Astrocyte of the spinal cord (primary cell): ENCODE results near the gene FGFR3.
A peak's percentile ranks its signal among the peaks of the same experiment; 100 is the strongest.

Experiments used
- DNase-seq: peaks from one replicate; pipeline ENCODE4 v3.0.0; 2011; ENCODE audit warnings: low read depth, low spot score
- H3K4me3 ChIP-seq: 2 replicates; pipeline ENCODE4 v1.5.1; 2011; ENCODE audit warnings: low read depth, mild to moderate bottlenecking, low read length, moderate library complexity
- CTCF ChIP-seq: IDR thresholded peaks from 2 replicates; pipeline ENCODE4 v1.5.1; 2012; ENCODE audit warnings: low read depth, mild to moderate bottlenecking, low read length, inconsistent platforms
- in situ Hi-C: cut with HindIII; loops from 2 replicates; pipeline ENCODE4 v1.10.0; 2017; ENCODE audit warnings: low sequenced_read_pairs

Gene FGFR3

GRCh38 chr4:1846580-1846979 is 53.5 kb downstream of the FGFR3 start:
- no peak for DNase-seq
- TF ChIP-seq CTCF: no peak
- H3K4me3 ChIP-seq: no peak overlapping the region
- in situ Hi-C loops: no loop called here

GRCh38 chr4:1850276-1850675 is 57.2 kb downstream of the FGFR3 start:
- DNase-seq: no peak
- in situ Hi-C loops: no loop called here
- no peak for TF ChIP-seq CTCF
- no peak overlapping the region for H3K4me3 ChIP-seq

DNA sequence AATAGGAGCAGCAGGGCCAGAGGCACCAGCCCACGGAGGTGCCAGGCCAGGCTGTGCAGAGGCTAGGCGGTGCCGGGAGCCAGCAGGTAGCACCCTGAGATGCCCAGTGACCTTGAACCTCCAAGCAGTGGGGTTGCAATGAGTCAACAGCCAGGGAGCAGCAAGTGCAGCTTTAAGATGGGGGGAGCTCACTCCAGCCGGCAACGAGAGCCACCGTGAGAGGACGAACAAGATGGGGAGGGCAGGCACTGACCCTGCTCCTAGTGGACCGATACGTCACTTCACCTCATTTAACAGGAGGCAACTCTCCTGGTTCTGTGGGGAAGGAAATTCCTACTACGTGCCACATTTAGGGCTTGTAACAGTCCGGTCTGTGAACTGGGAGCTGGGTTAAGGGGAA is 58.1 kb downstream of the FGFR3 start:
- DNase-seq: no peak
- in situ Hi-C loops: no loop called here
- H3K4me3 ChIP-seq: no peak overlapping the region
- TF ChIP-seq CTCF: no peak

DNA sequence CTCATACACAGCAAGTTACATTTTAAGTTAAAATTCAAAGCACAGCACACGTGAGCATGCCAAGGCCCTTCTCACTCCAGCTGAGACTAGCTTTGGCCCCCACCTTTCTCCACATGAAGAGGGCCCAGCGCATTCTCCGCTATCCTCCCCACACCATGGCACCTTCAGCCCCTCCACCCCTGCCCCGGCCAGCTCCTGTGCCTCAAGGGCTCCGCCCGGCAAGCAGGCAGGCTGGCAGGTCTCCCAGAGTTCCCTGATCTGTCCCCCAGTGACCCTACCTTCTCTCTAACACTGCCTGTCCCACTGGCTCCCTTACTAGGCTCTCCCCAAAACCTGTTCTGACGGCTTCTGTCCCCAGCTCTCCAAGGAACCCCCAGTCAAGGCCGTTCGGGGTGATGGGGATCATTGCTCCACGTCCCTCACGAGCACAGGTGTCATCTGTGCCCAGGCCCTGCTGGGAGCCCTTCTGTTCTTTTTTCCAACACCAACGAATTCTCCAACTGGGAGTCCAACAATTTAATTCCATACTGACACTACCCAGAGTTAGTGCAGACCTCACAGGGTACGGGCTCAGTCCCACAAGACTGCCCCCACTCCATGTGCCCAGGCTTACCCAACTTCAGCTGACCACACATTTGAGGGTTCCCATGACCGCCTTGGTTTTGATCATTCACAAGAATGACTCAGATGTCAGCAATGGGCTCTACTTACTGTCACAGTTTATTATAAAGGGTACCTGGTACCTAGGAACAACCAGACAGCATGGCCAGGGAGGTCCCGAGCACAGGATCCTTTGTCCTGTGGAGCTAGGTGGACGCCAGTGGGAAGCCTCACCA is 58.7 kb downstream of the FGFR3 start:
- in situ Hi-C loops: no loop called here
- DNase-seq: no peak
- TF ChIP-seq CTCF: no peak
- no peak overlapping the region for H3K4me3 ChIP-seq

DNA sequence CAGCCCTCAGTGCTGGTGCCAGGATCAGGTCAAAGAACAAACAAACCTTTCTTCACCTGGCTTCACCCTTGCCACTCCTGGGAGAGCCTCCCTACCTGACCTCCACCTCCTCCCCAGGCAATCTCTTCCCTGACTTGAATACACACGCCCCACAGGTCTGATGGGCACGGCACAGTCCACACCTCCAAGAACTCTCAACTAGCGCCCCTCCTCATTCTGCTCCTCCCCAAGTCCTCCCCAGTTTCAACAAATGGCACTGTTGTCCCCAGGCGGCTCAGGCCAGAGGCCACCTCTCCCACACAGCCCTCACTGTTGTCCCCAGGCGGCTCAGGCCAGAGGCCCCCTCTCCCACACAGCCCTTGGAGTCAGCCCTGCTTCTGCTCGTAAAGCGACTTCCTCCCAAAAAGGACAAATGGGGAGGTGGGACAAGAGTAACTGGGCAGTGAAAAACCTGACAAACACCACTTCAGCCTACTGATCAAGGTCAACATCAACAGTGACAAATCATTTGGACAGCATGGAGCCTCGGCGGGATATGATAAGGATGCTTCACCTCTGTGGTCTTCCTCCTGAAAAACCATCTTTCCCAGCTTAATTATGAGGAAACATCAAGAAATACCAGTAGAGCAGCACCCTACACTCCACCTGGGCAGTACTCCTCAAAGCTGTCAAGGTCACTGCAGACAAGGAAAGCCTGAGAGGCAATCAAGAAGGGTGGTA is 60.0 kb downstream of the FGFR3 start:
- DNase-seq: no peak
- TF ChIP-seq CTCF: no peak

GRCh38 chr4:1854752-1855151 is 61.7 kb downstream of the FGFR3 start:
- in situ Hi-C loops: no loop called here
- TF ChIP-seq CTCF: no peak
- no peak for DNase-seq
- H3K4me3 ChIP-seq: peak overlapping the region; percentile 83

More for the DNA sequence above, 60.0 kb downstream of the FGFR3 start:
- H3K4me3 ChIP-seq: no peak overlapping the region
- in situ Hi-C loops: no loop called here
